HG03439 (cell line): Measurements from ENCODE around the gene NCBP3.
"Not testable (repeated sequence)": the region's sequence is repeated elsewhere in the genome, so short reads cannot be mapped to it uniquely, and the experiment has no call there.

Source experiments
- ATAC-seq: cut with Tn5 transposase; IDR thresholded peaks from one replicate; pipeline ENCODE4 v1.9.1; 2021; ENCODE audit warnings: mild to moderate bottlenecking, moderate library complexity; ENCODE audit not compliant: unreplicated experiment

NCBP3 gene

GRCh38 chr17:3794152-3794551 is 51.9 kb downstream of the NCBP3 start:
- ATAC-seq: not testable (repeated sequence)

- not testable (repeated sequence) for ATAC-seq
These were observed 52.8 kb downstream of the NCBP3 start for GRCh38 chr17:3793258-3793657.

DNA sequence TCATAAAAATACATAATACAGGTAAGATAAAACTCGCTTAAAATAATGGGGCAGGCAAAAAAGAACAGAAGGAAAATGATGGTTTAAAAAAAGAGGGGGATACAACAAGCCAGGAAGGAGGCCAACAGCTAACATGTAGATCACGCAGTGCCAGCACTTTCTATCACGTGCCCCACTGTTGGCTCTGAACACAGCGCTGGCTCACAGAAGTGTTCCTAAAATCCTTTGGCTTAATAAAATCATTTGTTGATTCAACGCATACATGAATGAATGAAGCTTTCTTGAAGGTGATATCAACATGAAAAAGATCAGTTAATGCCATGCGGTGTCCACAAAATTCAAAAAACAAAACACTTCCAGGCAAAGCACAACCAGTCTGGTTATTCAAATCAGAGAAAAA is 53.6 kb downstream of the NCBP3 start:
- ATAC-seq: no peak

- no peak for ATAC-seq
These were observed 57.8 kb downstream of the NCBP3 start for GRCh38 chr17:3788200-3788599.

DNA sequence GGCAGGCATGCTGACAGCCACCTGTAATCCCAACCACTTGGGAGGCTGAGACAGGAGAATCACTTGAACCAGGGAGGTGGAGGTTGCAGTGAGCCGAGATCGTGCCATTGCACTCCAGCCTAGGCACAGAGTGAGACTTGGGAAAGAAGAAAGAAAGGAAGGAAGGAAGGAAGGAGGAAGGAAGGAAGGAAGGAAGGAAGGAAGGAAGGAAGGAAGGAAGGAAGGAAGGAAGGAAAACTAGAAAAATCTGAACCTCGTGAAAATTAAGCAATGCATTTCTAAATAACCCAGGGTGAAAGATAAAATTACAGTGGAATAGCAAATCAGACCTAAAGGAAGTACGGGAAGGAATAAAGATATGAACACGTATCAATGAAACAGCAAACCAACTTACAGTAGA is 60.7 kb downstream of the NCBP3 start:
- not testable (repeated sequence) for ATAC-seq

DNA sequence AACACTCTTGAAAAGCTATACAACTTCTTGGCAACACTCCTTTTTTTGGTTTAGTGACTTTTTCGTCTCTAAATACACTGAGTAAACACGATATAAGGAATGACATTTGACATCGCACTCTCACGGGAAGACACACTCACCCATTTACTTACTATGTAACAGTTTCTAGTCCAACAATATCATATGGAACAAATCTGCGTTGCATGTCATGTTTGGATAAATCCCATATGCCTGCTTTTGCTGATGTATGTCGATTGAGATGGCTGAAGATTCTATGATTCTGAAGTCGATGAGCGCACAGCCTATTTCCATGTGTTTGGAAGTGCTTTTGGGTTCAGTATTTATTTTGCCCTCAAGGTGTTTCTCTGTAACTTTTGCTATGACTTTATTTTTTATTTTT is 63.3 kb downstream of the NCBP3 start:
- ATAC-seq: no peak

DNA sequence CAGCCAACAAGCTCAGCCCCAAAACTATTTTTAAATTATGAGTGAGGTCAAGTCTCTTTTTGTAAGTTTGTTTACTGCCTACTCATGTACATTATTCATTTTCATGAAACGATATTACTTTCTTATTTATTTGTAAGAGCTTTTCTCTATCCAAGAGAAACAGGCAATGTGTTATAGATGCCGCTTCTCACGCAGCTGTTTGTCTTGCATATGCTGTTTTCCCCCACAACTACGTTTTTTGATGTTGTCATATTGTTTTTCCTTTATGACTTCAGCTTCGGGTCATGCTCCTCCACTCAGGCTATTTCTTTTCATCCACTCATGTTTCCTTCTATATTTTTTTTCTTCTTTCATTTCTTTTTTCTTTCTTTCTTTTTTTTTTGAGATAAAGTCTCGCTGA is 65.1 kb downstream of the NCBP3 start:
- ATAC-seq: no peak

DNA sequence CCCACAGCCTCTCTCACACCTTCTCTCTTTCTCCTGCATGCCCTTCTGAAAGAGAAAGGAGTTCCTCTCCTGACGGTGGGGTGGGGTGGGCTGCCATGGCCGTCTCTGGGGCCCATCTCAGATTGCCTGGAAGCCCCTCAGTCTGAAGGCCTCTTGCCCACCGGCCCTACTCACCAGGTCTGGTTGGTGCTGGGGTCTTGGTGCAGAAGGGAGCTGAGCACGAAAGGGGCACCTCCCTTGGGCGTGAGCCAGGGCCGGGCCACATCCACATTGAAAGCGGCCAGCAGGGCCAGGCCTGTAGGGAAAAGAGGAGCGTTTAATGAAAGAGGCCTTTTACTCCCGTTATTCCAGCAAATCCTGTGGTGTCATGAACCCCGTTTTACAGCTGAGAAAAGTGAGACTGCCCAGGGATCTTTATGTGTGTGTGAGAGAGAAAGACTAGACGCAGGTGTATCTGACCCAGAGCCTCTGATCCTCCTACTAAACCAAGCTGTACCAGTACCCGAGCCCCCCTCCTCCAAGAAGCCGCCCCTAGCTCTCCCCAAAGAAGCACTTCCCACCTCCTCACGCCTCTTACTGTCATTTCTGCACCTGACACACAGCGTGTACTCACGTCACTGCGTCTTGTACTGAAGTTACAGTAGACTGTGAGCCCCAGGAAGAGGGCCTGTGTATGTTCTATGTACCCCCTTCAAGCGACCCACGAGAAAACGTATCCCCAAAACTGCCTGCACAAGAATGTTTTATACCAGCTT is 68.5 kb downstream of the NCBP3 start:
- ATAC-seq: no peak

- ATAC-seq: no peak
These were observed 72.1 kb downstream of the NCBP3 start for GRCh38 chr17:3773966-3774365.

DNA sequence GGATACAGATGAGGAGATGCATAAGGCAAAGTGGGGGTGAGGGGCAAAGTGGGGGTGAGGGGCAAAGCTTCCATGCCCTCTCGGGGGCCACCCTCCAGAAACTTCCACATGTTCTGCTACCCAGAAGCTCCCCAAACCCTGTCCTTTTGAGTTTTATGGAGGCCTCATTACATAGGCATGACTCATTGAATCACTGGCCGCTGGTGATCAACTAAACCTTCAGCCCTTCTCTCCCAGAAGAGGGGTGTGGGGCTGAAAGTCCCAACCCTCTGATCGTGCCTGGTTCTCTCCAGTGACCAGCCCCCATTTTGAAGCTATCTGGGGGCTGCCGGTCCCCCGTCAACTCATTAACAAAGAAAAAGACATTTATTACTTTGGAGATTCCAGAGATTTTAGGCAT is 72.5 kb downstream of the NCBP3 start:
- no peak for ATAC-seq

- no peak for ATAC-seq
These were observed 73.3 kb downstream of the NCBP3 start for GRCh38 chr17:3772764-3773163.

GRCh38 chr17:3771140-3771539 is 74.9 kb downstream of the NCBP3 start:
- no peak for ATAC-seq

- ATAC-seq: no peak
These were observed 75.6 kb downstream of the NCBP3 start for GRCh38 chr17:3770466-3770865.

DNA sequence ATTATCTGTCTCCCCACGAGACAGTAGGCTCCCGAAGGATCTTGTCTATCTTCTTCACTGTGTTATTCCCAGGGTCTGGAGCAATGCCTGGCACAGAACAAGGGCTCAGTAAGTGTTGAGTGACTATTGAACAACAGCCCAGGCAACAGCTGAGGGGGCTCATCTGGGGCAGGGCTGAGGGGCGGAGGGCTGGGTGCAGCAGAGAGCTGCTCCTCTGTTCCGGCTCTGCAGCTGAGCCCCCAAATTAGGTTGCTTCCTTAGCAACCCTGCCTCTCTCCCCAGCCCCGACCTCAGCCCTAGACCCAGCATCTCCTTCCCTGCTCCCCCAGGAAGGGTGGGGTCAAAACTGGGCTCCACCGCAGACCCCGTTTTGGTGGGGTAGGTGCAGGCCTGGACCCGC is 77.3 kb downstream of the NCBP3 start:
- ATAC-seq: no peak

DNA sequence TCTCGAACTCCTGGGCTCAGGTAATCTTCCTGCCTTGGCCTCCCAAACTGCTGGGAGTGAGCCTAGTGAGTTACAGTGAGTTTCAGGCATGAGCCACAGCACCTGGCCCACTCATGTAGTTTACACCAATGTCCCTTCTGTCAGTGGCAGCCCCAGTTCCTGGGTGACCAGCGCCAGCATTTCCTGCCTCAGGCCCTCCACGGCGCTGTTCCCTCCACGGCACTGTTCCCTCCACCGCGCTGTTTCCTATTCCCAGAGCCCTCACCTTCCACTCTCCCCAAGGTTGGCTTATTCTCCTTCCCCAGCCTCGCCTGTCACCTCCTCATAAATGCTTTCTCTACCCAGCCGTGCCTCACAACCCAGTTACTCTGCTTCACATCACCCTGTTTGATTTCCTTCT is 77.7 kb downstream of the NCBP3 start:
- ATAC-seq: no peak

DNA sequence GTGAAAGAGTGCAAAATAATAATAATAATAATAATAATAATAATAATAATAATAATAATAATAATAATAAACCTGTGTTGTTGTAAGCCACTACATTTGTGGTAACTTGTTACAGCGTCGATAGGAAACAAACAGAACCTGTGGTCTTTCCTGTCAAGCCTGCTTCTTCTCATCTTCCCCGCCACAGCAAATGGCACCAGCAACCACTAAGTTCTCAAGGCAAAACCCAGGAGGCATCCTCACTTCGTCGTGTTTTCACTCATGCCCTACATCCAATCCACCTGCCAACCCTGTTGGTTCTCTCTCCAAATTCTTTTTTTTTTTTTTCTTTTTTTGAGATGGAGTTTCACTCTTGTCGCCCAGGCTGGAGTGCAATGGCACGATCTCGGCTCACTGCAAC is 79.3 kb downstream of the NCBP3 start:
- no peak for ATAC-seq

DNA sequence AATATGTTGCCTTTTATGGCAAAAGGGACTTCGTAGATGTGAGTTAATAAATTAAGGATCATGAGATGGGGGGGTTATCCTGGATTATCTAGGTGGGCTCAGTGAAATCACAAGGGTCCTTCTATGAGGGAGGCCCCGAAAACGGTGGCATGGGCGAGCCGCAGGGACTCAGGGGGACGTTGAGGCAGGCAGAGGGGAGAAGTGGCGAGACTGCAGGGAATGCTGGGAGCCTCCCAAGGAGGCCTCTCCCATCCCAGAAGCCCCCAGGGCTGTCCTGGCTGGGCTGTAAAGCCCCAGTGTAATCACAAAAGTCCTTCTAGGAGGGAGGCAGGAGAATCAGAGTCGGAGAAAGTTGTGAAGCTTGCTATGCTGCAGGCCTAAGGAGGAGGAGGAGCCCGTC is 80.1 kb downstream of the NCBP3 start:
- no peak for ATAC-seq

- ATAC-seq: no peak
These were observed 82.3 kb downstream of the NCBP3 start for GRCh38 chr17:3763777-3764170.

DNA sequence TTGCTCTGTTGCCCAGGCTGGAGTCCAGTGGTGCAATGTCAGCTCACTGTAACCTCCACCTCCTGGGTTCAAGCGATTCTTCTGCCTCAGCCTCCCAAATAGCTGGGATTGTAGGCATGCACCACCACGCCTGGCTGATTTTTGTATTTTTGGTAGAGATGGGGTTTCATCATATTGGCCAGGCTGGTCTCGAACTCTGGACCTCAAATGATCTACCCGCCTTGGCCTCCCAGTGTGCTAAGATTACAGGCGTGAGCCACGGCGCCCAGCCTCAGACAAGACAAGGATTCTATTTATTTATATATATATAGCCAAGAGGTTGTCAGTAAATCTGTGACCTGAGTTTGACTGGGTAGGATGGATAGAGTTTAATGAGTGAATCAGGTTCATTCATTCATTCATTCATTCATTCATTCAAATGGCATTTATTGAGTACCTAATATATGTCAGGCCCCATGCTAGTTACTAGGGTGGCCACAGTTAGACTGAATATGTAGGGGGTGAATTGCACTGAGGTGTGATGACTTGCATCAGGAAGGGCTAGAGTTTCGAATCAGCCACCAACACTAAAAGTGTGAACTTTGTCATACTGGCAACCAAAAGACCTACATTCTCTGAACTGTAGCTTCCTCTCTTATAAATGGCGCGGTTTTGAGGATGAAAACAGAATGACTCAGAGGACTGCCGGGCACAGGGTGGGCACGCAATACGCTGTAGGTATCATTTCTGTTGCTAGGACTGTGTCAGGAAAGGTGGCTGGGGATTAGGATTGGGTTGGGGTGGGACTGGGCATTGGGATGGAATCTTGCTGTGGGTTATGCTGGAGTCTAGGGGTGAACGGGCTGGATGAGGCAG is 82.9 kb downstream of the NCBP3 start:
- ATAC-seq: peak; percentile 62

- ATAC-seq: no peak
These were observed 84.1 kb downstream of the NCBP3 start for GRCh38 chr17:3761918-3762380.

DNA sequence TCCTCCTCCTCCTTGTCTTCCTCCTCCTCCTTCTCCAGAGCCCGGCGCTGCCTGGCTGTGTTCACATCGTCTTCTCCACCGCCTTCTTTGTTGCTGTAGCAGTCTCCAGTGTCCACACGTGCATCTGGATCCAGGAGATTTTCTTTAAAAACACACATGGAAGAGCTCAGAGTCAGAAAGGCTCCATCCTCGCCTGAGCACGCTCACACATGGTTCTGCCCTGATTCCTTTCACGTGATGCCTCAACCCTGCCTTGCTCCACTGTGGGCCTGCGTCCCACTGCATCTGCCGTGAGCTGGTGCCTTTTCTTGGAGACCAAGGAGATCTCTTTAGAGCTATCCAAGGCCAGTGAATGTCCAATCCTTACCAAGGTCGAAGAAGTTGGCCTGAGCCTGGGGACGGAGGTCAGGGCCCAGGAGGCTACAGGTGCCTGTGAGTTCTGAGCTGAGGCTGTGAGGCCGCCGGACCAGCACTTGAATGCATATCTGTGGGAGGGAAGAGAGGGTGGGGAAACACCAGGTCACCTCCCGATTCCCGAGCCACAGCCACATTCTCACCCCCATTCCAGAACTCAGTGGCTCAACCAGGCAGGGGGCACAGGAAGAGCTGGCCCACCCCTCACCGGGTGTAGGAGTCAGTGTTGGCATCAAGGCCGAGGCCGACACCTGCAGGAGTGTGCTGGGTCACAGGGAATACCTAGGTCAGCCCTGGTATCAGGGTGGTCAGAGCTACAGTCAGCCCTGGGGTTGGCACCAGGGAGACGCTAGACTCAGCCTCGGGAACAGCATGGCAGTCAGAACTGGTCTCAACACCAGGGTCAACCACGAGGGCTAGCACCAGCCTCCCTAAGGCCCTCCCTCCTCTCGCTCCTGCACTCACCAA is 84.8 kb downstream of the NCBP3 start:
- no peak for ATAC-seq
